NCI-H2107 treated with DMSO at 0.1 percent for 48 hours (cell line): Measurements from ENCODE around the gene ENO1.

Experiments
- DNase-seq: peaks from one replicate; lab custom pipeline; 2025; ENCODE audit not compliant: unreplicated experiment; lab: John Stamatoyannopoulos, UW

The ENO1 gene

DNA sequence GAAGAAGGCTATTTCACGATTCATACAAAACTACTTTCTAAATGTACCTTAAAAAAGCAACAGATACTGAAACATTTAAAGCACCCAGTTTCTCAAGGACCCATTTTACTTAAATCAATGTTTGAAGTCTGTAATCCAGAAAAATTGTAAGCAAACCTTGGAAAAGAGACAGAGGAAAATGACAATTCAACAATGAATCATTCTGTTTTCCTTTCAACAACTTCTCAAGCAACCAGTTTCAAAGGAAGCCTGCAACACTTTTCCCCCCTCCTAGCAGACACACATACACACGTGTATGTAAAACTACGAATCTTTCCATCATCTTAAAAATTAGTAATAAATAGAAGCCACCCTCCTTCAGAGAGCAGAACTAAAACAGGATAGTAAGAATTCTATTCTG is 62.2 kb downstream of the ENO1 start:
- DNase-seq, result no peak

DNA sequence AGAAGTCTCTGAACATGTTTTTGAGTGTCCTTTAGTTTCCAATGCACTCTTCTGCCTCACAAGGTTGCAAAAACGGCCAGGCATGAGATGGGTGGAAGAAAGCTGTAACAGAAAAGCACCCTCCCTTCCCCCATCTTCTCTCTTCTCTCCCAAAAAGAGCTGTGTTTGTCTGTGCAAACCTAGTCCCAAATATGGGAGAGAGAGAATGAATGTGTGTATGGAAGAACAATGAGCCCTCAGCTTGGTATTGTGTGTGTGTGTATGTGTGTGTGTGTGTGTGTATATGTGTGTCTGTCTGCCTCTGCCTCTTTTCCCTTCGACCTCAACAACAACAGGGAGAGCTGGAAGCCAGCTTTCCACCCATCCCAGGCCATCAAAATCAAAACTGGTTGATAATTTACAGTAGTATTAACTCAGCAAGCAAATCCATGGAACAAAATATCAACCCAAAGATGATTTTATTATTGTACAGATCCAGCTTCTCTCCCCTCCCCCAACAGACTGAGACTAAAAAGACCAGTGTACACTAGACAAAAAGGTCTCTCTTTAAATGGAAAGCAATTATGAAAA is 62.8 kb downstream of the ENO1 start:
- DNase-seq, result no peak

DNA sequence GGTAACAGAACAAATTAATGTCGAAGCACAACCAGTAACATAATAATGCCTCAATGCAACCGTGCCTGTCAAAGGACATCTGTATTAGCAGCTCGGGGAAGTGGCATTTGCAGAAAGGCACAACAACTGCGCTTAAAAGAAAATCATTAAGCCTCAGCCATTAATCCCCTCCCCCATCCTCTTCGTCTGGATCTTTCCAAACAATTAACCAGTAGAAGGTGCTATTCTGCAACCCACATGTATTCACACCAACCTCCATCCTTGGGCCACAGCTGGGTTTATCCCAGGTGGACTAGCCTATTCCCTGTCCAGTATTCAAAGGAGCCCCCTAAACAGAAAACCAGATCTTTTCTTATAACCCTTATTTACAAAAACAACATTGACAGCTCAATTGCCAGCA is 63.6 kb downstream of the ENO1 start:
- DNase-seq, result no peak

DNA sequence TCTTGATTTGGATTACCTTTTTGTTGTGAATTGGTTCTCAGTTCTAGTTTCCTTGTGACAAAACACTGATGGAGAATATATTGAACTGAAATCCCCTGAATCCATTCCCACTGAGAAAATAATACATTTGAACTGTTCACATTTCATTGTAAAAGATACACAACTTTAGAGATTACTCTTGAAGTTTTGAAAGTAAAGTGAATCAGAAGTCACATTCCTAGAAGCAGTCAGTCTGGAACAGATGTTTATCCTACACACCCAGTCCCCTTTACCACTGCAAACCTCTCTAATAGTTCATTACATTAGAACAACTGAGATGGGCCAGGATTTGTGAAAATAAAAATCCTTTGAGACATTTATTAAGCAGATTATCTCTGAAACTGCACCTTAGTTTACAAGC is 64.5 kb downstream of the ENO1 start:
- no peak for DNase-seq

DNA sequence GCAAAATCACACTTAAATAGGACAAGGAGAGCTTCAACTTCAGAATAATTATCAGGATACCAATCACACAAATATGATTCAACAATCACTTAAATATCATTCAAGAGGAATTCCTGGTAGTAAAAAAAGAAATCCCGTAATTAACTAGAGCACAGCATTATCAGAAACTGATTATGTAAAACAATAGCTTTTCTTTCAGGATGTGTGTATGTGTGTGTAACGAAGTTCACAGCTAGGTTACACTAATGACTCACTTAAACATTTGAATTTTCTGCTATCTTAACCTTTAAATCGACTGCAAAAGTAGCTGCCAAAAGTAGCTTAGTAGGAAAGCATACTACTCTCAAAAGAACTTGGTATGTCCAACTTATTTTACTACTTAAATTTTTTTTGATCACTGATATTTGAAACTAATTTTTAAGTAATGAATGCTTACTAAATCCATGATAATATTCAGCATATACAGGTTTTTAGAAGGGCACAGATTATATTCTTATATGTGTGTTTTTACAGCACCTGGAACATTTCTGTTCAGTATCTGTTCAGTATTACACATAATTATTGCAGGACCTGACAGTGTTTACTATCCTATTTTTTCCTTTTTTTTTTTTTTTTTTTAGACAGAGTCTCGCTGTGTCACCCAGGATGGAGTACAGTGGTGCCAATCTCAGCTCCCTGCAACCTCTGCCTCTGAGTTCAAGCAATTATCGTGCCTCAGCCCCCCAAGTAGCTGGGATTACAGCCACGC is 65.3 kb downstream of the ENO1 start:
- DNase-seq, result no peak

DNA sequence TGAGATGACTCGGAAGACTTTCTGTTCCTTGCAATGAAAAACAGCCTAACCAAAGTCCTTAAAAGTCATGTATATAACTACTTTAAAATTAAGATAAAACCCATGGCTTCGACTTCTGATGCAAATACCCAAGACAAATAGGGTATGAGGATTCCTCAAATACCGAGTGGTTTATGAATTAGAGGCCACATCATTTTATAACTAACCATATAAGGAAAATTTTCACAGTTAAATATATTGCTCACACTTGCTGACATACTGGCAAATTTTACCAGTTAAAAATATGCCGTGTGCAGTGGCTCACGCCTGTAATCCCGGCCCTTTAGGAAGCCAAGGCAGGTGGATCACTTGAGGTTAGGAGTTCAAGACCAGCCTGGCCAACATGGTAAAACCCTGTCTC is 66.4 kb downstream of the ENO1 start:
- no peak for DNase-seq
